ENCODE measurements around the gene FGF21.
A peak's percentile ranks its signal among the peaks of the same experiment; 100 is the strongest.

FGF21 gene

GRCh38 chr19:48755084-48755641, at the start of gene FGF21 (continued):
- TF ChIP-seq TRIM28 (IDR thresholded peaks at IDR 0.05; ENCODE audit: borderline replicate concordance, low read length) (no peak), ZNF514 (tag by site-specific recombination; IDR thresholded peaks at IDR 0.05) (no peak), ZNF629 (tag by site-specific recombination; IDR thresholded peaks at IDR 0.05) (no peak), ZNF132 (tag by site-specific recombination; IDR thresholded peaks at IDR 0.05; ENCODE audit: borderline replicate concordance) (no peak), ZNF324 (tag by site-specific recombination; IDR thresholded peaks at IDR 0.05) (peak; percentile 22; the same call in 1 of the 2 replicates), ZSCAN16 (tag by site-specific recombination; IDR thresholded peaks at IDR 0.05) (no peak), ZNF169 (tag by site-specific recombination; IDR thresholded peaks at IDR 0.05) (no peak)

GRCh38 chr19:48708471-48708870, 46.9 kb upstream of the FGF21 start:
- no peak overlapping the region for H3K4me3 ChIP-seq (ENCODE audit: low read depth, low read length)
- no peaks in the 10 kb centered on the region for H3K9me3 ChIP-seq (ENCODE audit: control insufficient read depth, insufficient read depth, low read depth, low read length)
- ChIA-PET POLR2A (no interaction called here), CTCF (interaction anchor here (0.6 kb wide), 1 partner anchor 258 kb away, joined by 3 read pairs; no protein-coding TSS in a partner anchor)
- peaks cover 7% of the 10 kb centered on the region for H3K4me1 ChIP-seq (ENCODE audit: control insufficient read depth, insufficient read depth, low read length)
- peaks cover 0 to 2% of the 10 kb centered on the region in 2 experiments; a peak in 2 of 3 replicates for H3K36me3 ChIP-seq (ENCODE audit: control insufficient read depth in 2 of 2, insufficient read depth in 1 of 2, low read length in 2 of 2)
- TF ChIP-seq ZNF580 (tag by site-specific recombination; IDR thresholded peaks at IDR 0.05) (no peak), ZNF704 (tag by site-specific recombination; IDR thresholded peaks at IDR 0.05) (no peak), ZNF202 (tag by site-specific recombination; IDR thresholded peaks at IDR 0.05; ENCODE audit: borderline replicate concordance) (no peak), ZNF843 (tag by site-specific recombination; IDR thresholded peaks at IDR 0.05) (no peak), ZSCAN18 (tag by site-specific recombination; IDR thresholded peaks at IDR 0.05) (no peak), ZNF585B (tag by site-specific recombination; IDR thresholded peaks at IDR 0.05) (no peak), ZNF426 (tag by site-specific recombination; IDR thresholded peaks at IDR 0.05) (no peak), KLF16 (tag by site-specific recombination; IDR thresholded peaks at IDR 0.05) (no peak)
- H3K27ac ChIP-seq (ENCODE audit: extremely low read depth, low read depth, low read length) = no peak overlapping the region

GRCh38 chr19:48711106-48711662, 44.1 kb upstream of the FGF21 start:
- POLR2A ChIA-PET = interaction anchor here (0.5 kb wide), 1 partner anchor 105 kb away, joined by 5 read pairs; no protein-coding TSS in a partner anchor
- no peaks in the 10 kb centered on the region; a peak in 1 of 3 replicates for H3K36me3 ChIP-seq (ENCODE audit: control insufficient read depth in 2 of 2, insufficient read depth in 1 of 2, low read length in 2 of 2)
- no peak overlapping the region for H3K4me3 ChIP-seq (ENCODE audit: low read depth, low read length)
- H3K9me3 ChIP-seq (ENCODE audit: control insufficient read depth, insufficient read depth, low read depth, low read length) = no peaks in the 10 kb centered on the region
- no peak overlapping the region for H3K27ac ChIP-seq (ENCODE audit: extremely low read depth, low read depth, low read length)
- CTCF ChIA-PET = interaction anchor here (0.6 kb wide), 1 partner anchor 17 kb away, joined by 3 read pairs; no protein-coding TSS in a partner anchor
- peaks cover 13% of the 10 kb centered on the region for H3K4me1 ChIP-seq (ENCODE audit: control insufficient read depth, insufficient read depth, low read length)
- TF ChIP-seq BCL6B (tag by site-specific recombination; IDR thresholded peaks at IDR 0.05) (no peak), ZNF248 (tag by site-specific recombination; IDR thresholded peaks at IDR 0.05) (no peak), ZSCAN23 (tag by site-specific recombination; IDR thresholded peaks at IDR 0.05) (no peak), ZNF707 (tag by site-specific recombination; IDR thresholded peaks at IDR 0.05) (no peak), TSHZ1 (tag by site-specific recombination; IDR thresholded peaks at IDR 0.05; ENCODE audit: borderline replicate concordance) (no peak), ZNF510 (tag by site-specific recombination; IDR thresholded peaks at IDR 0.05; ENCODE audit: insufficient replicate concordance) (no peak), PRDM4 (tag by site-specific recombination; IDR thresholded peaks at IDR 0.05) (no peak), ZNF324 (tag by site-specific recombination; IDR thresholded peaks at IDR 0.05) (no peak), ZNF621 (tag by site-specific recombination; IDR thresholded peaks at IDR 0.05) (no peak)
